Uterus (tissue), 2 donors: ENCODE measurements around the gene KIRREL3.

Source experiments
- CTCF ChIP-seq, 4 experiments: fragments of 200-600 bp in 2 of 4; fragments of 450-650 bp in 2 of 4; sonication (generic) in 2 of 4; IDR thresholded peaks; one replicate each; pipeline ENCODE4 v1.5.1; 2016 to 2019; ENCODE audit warnings: antibody characterized with exemption in 4 of 4, mild to moderate bottlenecking in 2 of 4, moderate library complexity in 1 of 4
- POLR2A ChIP-seq, 2 donors: fragments of 450-650 bp; IDR thresholded peaks; one replicate each; pipeline ENCODE4 v1.6.1; 2016; ENCODE audit warnings: antibody characterized with exemption in 2 of 2, mild to moderate bottlenecking in 1 of 2, moderate library complexity in 1 of 2

DNA sequence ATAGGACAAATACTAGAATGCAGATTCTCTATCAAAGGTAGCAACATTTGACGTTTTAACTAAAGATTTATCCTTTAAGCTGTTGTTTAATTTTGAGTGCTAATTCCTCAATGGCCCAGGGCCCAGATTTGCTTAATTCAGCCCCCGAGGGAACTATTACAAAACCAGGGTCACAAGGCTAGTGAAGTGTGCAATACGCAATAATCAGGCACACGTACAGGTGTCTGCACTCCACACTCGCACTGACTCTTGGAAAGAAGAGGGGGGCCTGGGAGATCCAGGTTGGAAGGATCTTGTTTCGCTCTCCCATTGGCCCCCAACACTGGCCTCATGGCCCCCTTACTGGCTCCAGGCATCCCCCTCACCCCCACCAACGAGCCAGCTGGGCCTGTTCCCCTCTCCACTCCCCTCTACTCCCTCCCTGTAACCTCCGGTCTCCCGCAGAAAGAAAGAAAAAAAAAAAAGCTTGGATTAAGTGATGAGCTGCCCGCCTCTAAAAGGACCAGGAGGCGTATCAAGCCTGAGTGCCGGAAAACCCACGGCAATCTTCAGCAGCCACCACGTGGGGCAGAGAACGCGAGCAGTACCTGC, 2.2 kb upstream of the KIRREL3 start:
- TF ChIP-seq POLR2A (IDR thresholded peaks at IDR 0.05) (no peak), CTCF (IDR thresholded peaks at IDR 0.05) (no peak)
